Mesendoderm (in vitro differentiated cells): ENCODE measurements around the gene MIAT.
A peak's percentile ranks its signal among the peaks of the same experiment; 100 is the strongest.

ENCODE experiments used
- DNase-seq: peaks from one replicate; pipeline ENCODE4 v3.0.0; 2013
- H2AK5ac ChIP-seq: 2 replicates; pipeline ENCODE4 v1.6.1; 2013; ENCODE audit warnings: low read length, inconsistent platforms
- H2BK120ac ChIP-seq: 2 replicates; pipeline ENCODE4 v1.6.1; 2013; ENCODE audit warnings: low read depth, mild to moderate bottlenecking, low read length, moderate library complexity, mixed read lengths
- H2BK15ac ChIP-seq: replicated peaks from 2 replicates; pipeline ENCODE4 v1.6.1; 2013; ENCODE audit warnings: low read depth, mild to moderate bottlenecking, moderate library complexity
- H2BK5ac ChIP-seq: 2 replicates; pipeline ENCODE4 v1.6.1; 2013; ENCODE audit warnings: low read length, inconsistent platforms
- H3K18ac ChIP-seq: 2 replicates; pipeline ENCODE4 v1.6.1; 2013; ENCODE audit warnings: mild to moderate bottlenecking, low read length, mixed read lengths
- H3K23ac ChIP-seq: one replicate; pipeline ENCODE4 v1.6.1; 2013; ENCODE audit warnings: low read length
- H3K27ac ChIP-seq: 2 replicates; pipeline ENCODE4 v1.5.1; 2013; ENCODE audit warnings: low read depth, mild to moderate bottlenecking, inconsistent platforms, low read length, moderate library complexity
- H3K27me3 ChIP-seq: 2 replicates; pipeline ENCODE4 v1.6.1; 2013; ENCODE audit warnings: low read length, control low read depth, mild to moderate bottlenecking, inconsistent platforms; ENCODE audit not compliant: insufficient read depth, poor library complexity
- H3K36me3 ChIP-seq: 2 replicates; pipeline ENCODE4 v1.6.1; 2013; ENCODE audit warnings: low read length, inconsistent platforms; ENCODE audit not compliant: control insufficient read depth, insufficient read depth
- H3K4ac ChIP-seq: one replicate; pipeline ENCODE4 v1.6.1; 2013; ENCODE audit warnings: low read depth, mild to moderate bottlenecking, low read length, moderate library complexity
- H3K4me1 ChIP-seq: 2 replicates; pipeline ENCODE4 v1.6.1; 2013; ENCODE audit warnings: low read depth, low read length, inconsistent platforms; ENCODE audit not compliant: control insufficient read depth
- H3K4me2 ChIP-seq: 2 replicates; pipeline ENCODE4 v1.6.1; 2013; ENCODE audit warnings: low read length
- H3K4me3 ChIP-seq: 2 replicates; pipeline ENCODE4 v1.5.1; 2013; ENCODE audit warnings: mild to moderate bottlenecking, low read length
- H3K56ac ChIP-seq: one replicate; pipeline ENCODE4 v1.6.1; 2013; ENCODE audit warnings: low read length
- H3K79me1 ChIP-seq: 2 replicates; pipeline ENCODE4 v1.6.1; 2013; ENCODE audit warnings: low read length, inconsistent platforms
- H3K79me2 ChIP-seq: 2 replicates; pipeline ENCODE4 v1.6.1; 2013; ENCODE audit warnings: mild to moderate bottlenecking, low read length; ENCODE audit not compliant: control insufficient read depth, insufficient read depth
- H3K9ac ChIP-seq: 2 replicates; pipeline ENCODE4 v1.6.1; 2013; ENCODE audit warnings: low read length, inconsistent platforms
- H4K5ac ChIP-seq: one replicate; pipeline ENCODE4 v1.6.1; 2013; ENCODE audit warnings: low read length
- H4K8ac ChIP-seq: one replicate; pipeline ENCODE4 v1.6.1; 2013; ENCODE audit warnings: low read depth, mild to moderate bottlenecking, control low read depth, low read length, moderate library complexity
- WGBS: extraction: QIAGEN DNeasy Blood & Tissue Kit; methylation state at CpG from one replicate; pipeline ENCODE4 v1.1.7; 2013; ENCODE audit warnings: low lambda C conversion rate, missing lambda C conversion rate; ENCODE audit not compliant: insufficient coverage; ENCODE audit errors: extremely low coverage; 5-methylcytosine and 5-hydroxymethylcytosine counted together

MIAT gene

GRCh38 chr22:26646158-26646557, 11.2 kb upstream of the MIAT start:
- no peak overlapping the region for H3K4ac ChIP-seq
- peak overlapping the region; percentile 45 for H2AK5ac ChIP-seq
- H4K8ac ChIP-seq = no peak overlapping the region
- H3K4me2 ChIP-seq = no peak overlapping the region
- H3K4me3 ChIP-seq = no peak overlapping the region
- H3K4me1 ChIP-seq = peaks cover 29% of the 10 kb centered on the region
- H3K79me2 ChIP-seq = no peaks in the 10 kb centered on the region
- peak overlapping the region; percentile 51 for H3K9ac ChIP-seq
- H3K23ac ChIP-seq = no peak overlapping the region
- no peak overlapping the region for H3K27ac ChIP-seq
- H3K36me3 ChIP-seq = no peaks in the 10 kb centered on the region
- no peak overlapping the region for H2BK15ac ChIP-seq
- H3K79me1 ChIP-seq = peaks cover 3% of the 10 kb centered on the region
- no CpG with 5 or more reads among the region's 5 CpGs for WGBS
- H3K27me3 ChIP-seq = no peaks in the 10 kb centered on the region
- peak overlapping the region; percentile 65 for H3K56ac ChIP-seq
- no peak overlapping the region for H3K18ac ChIP-seq
- peak overlapping the region; percentile 7 for H2BK5ac ChIP-seq
- no peak overlapping the region for H4K5ac ChIP-seq
- H2BK120ac ChIP-seq = no peak overlapping the region
- DNase-seq = peak; percentile 36

DNA sequence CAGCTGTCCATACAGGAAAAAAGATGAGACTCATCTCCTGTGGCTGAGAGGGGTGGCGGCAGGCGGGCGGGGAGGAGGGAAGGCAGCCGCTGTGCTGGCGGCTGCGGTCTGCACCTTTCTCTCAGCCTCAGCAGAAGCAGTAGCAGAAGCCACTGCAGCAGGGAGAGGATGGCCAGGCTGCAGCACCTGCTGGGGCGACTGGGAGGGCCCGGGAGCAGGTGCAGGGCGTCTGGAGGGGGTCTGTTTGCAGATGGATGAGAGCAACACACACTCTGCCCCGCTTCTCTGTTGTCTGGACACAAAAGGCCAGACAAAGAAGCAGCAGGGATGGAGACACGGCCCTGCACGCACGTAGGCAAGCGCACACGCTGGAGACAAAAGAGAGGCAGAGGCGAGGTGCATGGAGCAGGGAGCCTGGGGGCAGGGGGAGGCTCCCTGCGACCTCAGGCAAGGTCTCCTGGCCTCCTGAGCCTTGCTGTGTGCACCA, 9.3 kb upstream of the MIAT start:
- H4K8ac ChIP-seq = no peak overlapping the region
- no peak overlapping the region for H2BK15ac ChIP-seq
- H3K23ac ChIP-seq = no peak overlapping the region
- H3K4me3 ChIP-seq = no peak overlapping the region
- no peak overlapping the region for H2BK5ac ChIP-seq
- no peak overlapping the region for H3K27ac ChIP-seq
- no peaks in the 10 kb centered on the region for H3K36me3 ChIP-seq
- no peak overlapping the region for H2AK5ac ChIP-seq
- peaks cover 3% of the 10 kb centered on the region for H3K79me1 ChIP-seq
- H3K56ac ChIP-seq = peak overlapping the region; percentile 65
- peak overlapping the region; percentile 40 for H3K9ac ChIP-seq
- H3K18ac ChIP-seq = no peak overlapping the region
- H4K5ac ChIP-seq = no peak overlapping the region
- no peaks in the 10 kb centered on the region for H3K79me2 ChIP-seq
- peak; percentile 30 for DNase-seq
- peaks cover 26% of the 10 kb centered on the region for H3K4me1 ChIP-seq
- no peaks in the 10 kb centered on the region for H3K27me3 ChIP-seq
- H3K4me2 ChIP-seq = no peak overlapping the region
- no peak overlapping the region for H2BK120ac ChIP-seq
- no peak overlapping the region for H3K4ac ChIP-seq
- no CpG with 5 or more reads among the region's 17 CpGs for WGBS

DNA sequence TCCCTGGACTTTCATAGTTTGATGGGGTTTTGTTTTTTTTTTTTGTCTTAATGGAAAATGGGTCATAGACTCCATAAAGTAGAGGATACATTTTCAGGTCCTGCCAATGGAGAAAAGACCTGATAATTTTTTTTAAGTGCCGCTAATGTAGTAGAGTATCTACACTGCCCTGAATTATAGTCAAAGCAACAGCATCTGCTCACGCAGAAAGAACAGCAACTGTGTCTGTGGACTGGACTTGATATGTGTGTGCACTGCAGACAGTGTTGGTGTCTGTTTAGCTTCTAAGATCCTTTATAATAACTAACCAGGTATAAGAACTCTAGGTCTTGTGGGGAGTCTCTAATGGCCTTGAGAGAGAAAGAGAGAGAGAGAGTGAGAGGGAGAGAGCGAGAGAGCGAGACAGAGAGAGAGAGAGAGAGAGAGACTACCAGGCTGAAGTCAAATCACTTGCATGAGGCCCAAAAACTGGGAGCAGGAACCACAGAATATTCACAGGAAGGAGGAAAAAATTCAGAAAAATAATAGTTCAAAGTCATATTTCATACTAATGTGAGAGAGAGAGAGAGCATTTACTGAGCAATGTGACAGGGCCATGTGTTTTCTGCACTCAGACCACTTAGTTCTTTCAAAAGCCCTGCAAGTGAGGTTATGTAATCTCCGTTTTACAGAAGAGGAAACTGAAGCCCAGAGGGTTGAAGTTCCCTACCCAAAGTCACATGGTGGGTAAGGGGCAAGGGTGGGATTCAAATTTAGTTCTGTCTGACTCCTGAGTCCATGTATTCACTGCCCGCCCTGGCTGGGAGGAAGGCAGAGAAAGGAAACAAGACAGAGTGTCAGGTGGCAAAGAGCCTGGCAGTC, 8.6 kb upstream of the MIAT start:
- Histone ChIP-seq H3K4me3 (no peak overlapping the region), H4K8ac (no peak overlapping the region), H3K27me3 (no peaks in the 10 kb centered on the region), H4K5ac (no peak overlapping the region), H3K4me2 (no peak overlapping the region), H3K4me1 (peaks cover 22% of the 10 kb centered on the region), H3K27ac (no peak overlapping the region), H3K23ac (no peak overlapping the region), H2BK120ac (no peak overlapping the region), H3K56ac (no peak overlapping the region), H3K79me1 (peaks cover 3% of the 10 kb centered on the region), H3K18ac (no peak overlapping the region), H3K79me2 (no peaks in the 10 kb centered on the region), H3K4ac (no peak overlapping the region), H2BK5ac (no peak overlapping the region), H2AK5ac (no peak overlapping the region), H3K36me3 (no peaks in the 10 kb centered on the region), H2BK15ac (no peak overlapping the region), H3K9ac (peak overlapping the region; percentile 18)
- no peak for DNase-seq
- no CpG with 5 or more reads among the region's 6 CpGs for WGBS

GRCh38 chr22:26650722-26651421, 6.5 kb upstream of the MIAT start:
- Histone ChIP-seq H3K4me3 (no peak overlapping the region), H3K9ac (no peak overlapping the region), H2BK120ac (no peak overlapping the region), H3K79me1 (no peaks in the 10 kb centered on the region), H3K18ac (no peak overlapping the region), H2BK5ac (no peak overlapping the region), H3K4ac (no peak overlapping the region), H3K23ac (no peak overlapping the region), H3K79me2 (no peaks in the 10 kb centered on the region), H3K27ac (no peak overlapping the region), H3K56ac (no peak overlapping the region), H2AK5ac (no peak overlapping the region), H3K27me3 (no peaks in the 10 kb centered on the region), H4K8ac (no peak overlapping the region), H3K4me1 (peaks cover 10% of the 10 kb centered on the region), H3K36me3 (no peaks in the 10 kb centered on the region), H3K4me2 (no peak overlapping the region), H2BK15ac (no peak overlapping the region), H4K5ac (no peak overlapping the region)
- WGBS = no CpG with 5 or more reads among the region's 6 CpGs
- no peak for DNase-seq

- Histone ChIP-seq H3K4me1 (peaks cover 6% of the 10 kb centered on the region), H3K4me3 (no peak overlapping the region), H3K23ac (no peak overlapping the region), H3K79me2 (no peaks in the 10 kb centered on the region), H3K27ac (no peak overlapping the region), H4K8ac (no peak overlapping the region), H3K18ac (no peak overlapping the region), H3K4ac (no peak overlapping the region), H2AK5ac (no peak overlapping the region), H3K79me1 (no peaks in the 10 kb centered on the region), H3K56ac (no peak overlapping the region), H3K9ac (no peak overlapping the region), H3K27me3 (no peaks in the 10 kb centered on the region), H2BK120ac (no peak overlapping the region), H2BK15ac (no peak overlapping the region), H3K36me3 (no peaks in the 10 kb centered on the region), H3K4me2 (no peak overlapping the region), H2BK5ac (no peak overlapping the region), H4K5ac (no peak overlapping the region)
- no CpG with 5 or more reads among the region's 10 CpGs for WGBS
- DNase-seq = no peak
Measured at GRCh38 chr22:26651815-26652214, 5.6 kb upstream of the MIAT start.
